Hematopoietic multipotent progenitor cell treated with erythropoietin and hydrocortisone succinate and interleukin-3 and kit ligand, for 6 days (in vitro differentiated cells): ENCODE data around the gene SEC22B.
A peak's percentile ranks its signal among the peaks of the same experiment; 100 is the strongest.
"Not testable (repeated sequence)": the region's sequence is repeated elsewhere in the genome, so short reads cannot be mapped to it uniquely, and the experiment has no call there.

Experiments used
- DNase-seq: peaks from one replicate; pipeline ENCODE4 v3.0.0-alpha.2; 2015

Gene SEC22B

GRCh38 chr1:120176092-120176855, at the start of gene SEC22B:
Gene SEC22B (minus strand): TSS chr1:120176520. CDS start chr1:120176381, 139 bp downstream.
- DNase-seq: peak; percentile 96

- not testable (repeated sequence) for DNase-seq
Observed at GRCh38 chr1:120217933-120218332, 41.6 kb upstream of the SEC22B start.

- DNase-seq: not testable (repeated sequence)
Observed at GRCh38 chr1:120217175-120217929, 41.0 kb upstream of the SEC22B start.

GRCh38 chr1:120213606-120214005, 37.3 kb upstream of the SEC22B start:
- not testable (repeated sequence) for DNase-seq

GRCh38 chr1:120210754-120211153, 34.4 kb upstream of the SEC22B start:
- not testable (repeated sequence) for DNase-seq

- not testable (repeated sequence) for DNase-seq
Observed at GRCh38 chr1:120196863-120197775, 20.8 kb upstream of the SEC22B start.

GRCh38 chr1:120188626-120189025, 12.3 kb upstream of the SEC22B start:
- DNase-seq: not testable (repeated sequence)

- DNase-seq: not testable (repeated sequence)
Observed at GRCh38 chr1:120182176-120182707, 5.9 kb upstream of the SEC22B start.

- DNase-seq: peak; percentile 26
Observed at GRCh38 chr1:120179811-120180690, 3.7 kb upstream of the SEC22B start.

- DNase-seq: peak; percentile 74
Observed at GRCh38 chr1:120178799-120179756, 2.8 kb upstream of the SEC22B start.

- not testable (repeated sequence) for DNase-seq
Observed at GRCh38 chr1:120178058-120178457, 1.7 kb upstream of the SEC22B start.

GRCh38 chr1:120175688-120176087, 632 bp downstream of the SEC22B start:
- DNase-seq: peak; percentile 18

- DNase-seq: not testable (repeated sequence)
Observed at GRCh38 chr1:120164761-120165160, 11.6 kb downstream of the SEC22B start.

- not testable (repeated sequence) for DNase-seq
Observed at GRCh38 chr1:120162015-120162414, 14.3 kb downstream of the SEC22B start.

- not testable (repeated sequence) for DNase-seq
Observed at GRCh38 chr1:120158495-120158894, 17.8 kb downstream of the SEC22B start.

GRCh38 chr1:120158086-120158485, 18.2 kb downstream of the SEC22B start:
- not testable (repeated sequence) for DNase-seq

- not testable (repeated sequence) for DNase-seq
Observed at GRCh38 chr1:120150138-120150822, 26.0 kb downstream of the SEC22B start.

GRCh38 chr1:120149420-120150059, 26.8 kb downstream of the SEC22B start:
- DNase-seq: not testable (repeated sequence)

- peak; percentile 17 for DNase-seq
Observed at GRCh38 chr1:120145806-120146205, 30.5 kb downstream of the SEC22B start.
